K562 (cell line): Measurements from ENCODE around the gene POU2F3. TPM values are rescaled to one million over a fixed set of nuclear protein-coding genes. Genes with fewer than 3 reads are reported as not detected.

Source experiments
- ATAC-seq: fragments of 200-7000 bp; cut with Tn5 transposase; 3 replicates; pipeline ENCODE4 v1.9.1; 2020; ENCODE audit warnings: moderate library complexity
- BruUV-seq: library from RNA; stranded (reverse); fragments of 400-500 nt; replicated peaks from 2 replicates; lab custom pipeline; 2021; lab: Mats Ljungman, UMichigan
- CTCF ChIA-PET: fragments of 300-600 bp; formaldehyde crosslinking; extraction: SDS; loops from one replicate; lab custom pipeline; 2021; ENCODE audit warnings: low intra/inter-chr PET ratio; lab: Yijun Ruan, JAX
- POLR2A ChIA-PET: fragments of 300-600, 350-650 bp; sonication (Branson Sonifier 250); formaldehyde crosslinking; extraction: SDS; loops from one replicate; lab custom pipeline; 2021; ENCODE audit warnings: antibody characterized with exemption, inconsistent platforms; lab: Yijun Ruan, JAX
- DNase-seq, 4 experiments: peaks; one replicate each; pipeline versions ENCODE4 v3.0.0 to v3.0.0-alpha.2; 2011 to 2018; ENCODE audit warnings: low spot score in 3 of 4, mixed read lengths in 3 of 4; ENCODE audit errors: extremely low read depth in 1 of 4
- FAIRE-seq: peaks from 2 replicates; lab custom pipeline; 2011; peaks lifted over from hg19 to GRCh38; lab: Jason Lieb, UNC
- H2AFZ ChIP-seq: 2 replicates; pipeline ENCODE4 v1.6.0; 2011; ENCODE audit warnings: low read depth, low read length, control low read depth, inconsistent platforms
- H3K27ac ChIP-seq: fragments of 200-600 bp; 3 replicates; pipeline ENCODE4 v1.8.0; 2011; ENCODE audit warnings: low read depth, mild to moderate bottlenecking, control low read depth, inconsistent platforms, low read length, moderate library complexity, mixed read lengths; ENCODE audit errors: extremely low read depth
- H3K27me3 ChIP-seq, 2 experiments: fragments of 300-600 bp in 1 of 2; 2 replicates in 1 of 2; 3 replicates in 1 of 2; pipeline versions ENCODE4 v1.6.0 to v1.8.0; 2011; ENCODE audit warnings: inconsistent platforms in 2 of 2, low read length in 2 of 2, mild to moderate bottlenecking in 1 of 2, mixed read lengths in 1 of 2, moderate library complexity in 1 of 2; ENCODE audit not compliant: control insufficient read depth in 2 of 2, insufficient read depth in 2 of 2
- H3K36me3 ChIP-seq: fragments of 300-600 bp; 3 replicates; pipeline ENCODE4 v1.8.0; 2011; ENCODE audit warnings: mild to moderate bottlenecking, low read length, inconsistent platforms; ENCODE audit not compliant: control insufficient read depth, insufficient read depth
- H3K4me1 ChIP-seq, 2 experiments: fragments of 200-600 bp in 1 of 2; replicated peaks in 1 of 2; 2 replicates in 1 of 2; 3 replicates in 1 of 2; pipeline versions ENCODE4 v1.5.1 to v1.8.0; 2011; ENCODE audit warnings: inconsistent platforms in 2 of 2, low read length in 2 of 2, mild to moderate bottlenecking in 1 of 2, mixed read lengths in 1 of 2, moderate library complexity in 1 of 2; ENCODE audit not compliant: control insufficient read depth in 2 of 2, insufficient read depth in 2 of 2
- H3K4me2 ChIP-seq: 2 replicates; pipeline ENCODE4 v1.6.1; 2011; ENCODE audit warnings: low read length, control low read depth, inconsistent platforms, mixed read lengths; ENCODE audit not compliant: insufficient read depth
- H3K4me3 ChIP-seq: fragments of 200-600 bp; sonication (generic), shearing (Covaris generic); 2 replicates; pipeline ENCODE4 v1.5.1; 2016; ENCODE audit warnings: control low read depth, inconsistent platforms
- H3K79me2 ChIP-seq: fragments of 200-600 bp; 3 replicates; pipeline ENCODE4 v1.8.0; 2011; ENCODE audit warnings: low read length, inconsistent platforms; ENCODE audit not compliant: control insufficient read depth, insufficient read depth
- H3K9ac ChIP-seq, 2 experiments: 2 replicates each; pipeline versions ENCODE4 v1.6.0 to v1.6.1; 2011; ENCODE audit warnings: low read depth in 2 of 2, low read length in 2 of 2, control low read depth in 1 of 2, inconsistent platforms in 1 of 2, mild to moderate bottlenecking in 1 of 2, mixed read lengths in 1 of 2; ENCODE audit not compliant: insufficient read depth in 1 of 2
- H3K9me1 ChIP-seq: one replicate; pipeline ENCODE4 v1.6.0; 2011; ENCODE audit warnings: inconsistent platforms, mild to moderate bottlenecking, low read length, moderate library complexity; ENCODE audit not compliant: control insufficient read depth, insufficient read depth
- H3K9me3 ChIP-seq: replicated peaks from 2 replicates; pipeline ENCODE4 v1.5.1; 2011; ENCODE audit warnings: low read depth, low read length, inconsistent platforms; ENCODE audit not compliant: control insufficient read depth, insufficient read depth
- H4K20me1 ChIP-seq: replicated peaks from 2 replicates; pipeline ENCODE4 v1.6.1; 2011; ENCODE audit warnings: low read length, inconsistent platforms, mixed read lengths; ENCODE audit not compliant: control insufficient read depth, insufficient read depth
- C11orf30 ChIP-seq: fragments of 450-650 bp; IDR thresholded peaks from 2 replicates; pipeline ENCODE4 v1.6.1; 2016; ENCODE audit warnings: low read depth, mild to moderate bottlenecking
- DDX20 ChIP-seq: fragments of 450-650 bp; IDR thresholded peaks from 2 replicates; pipeline ENCODE4 v1.6.1; 2016; ENCODE audit warnings: missing genetic modification characterization, low read depth, mild to moderate bottlenecking, missing compliant biosample characterization, moderate library complexity
- MAZ ChIP-seq, 2 experiments: fragments of 450-650 bp in 1 of 2; sonication (generic) in 1 of 2; formaldehyde crosslinking; IDR thresholded peaks in 1 of 2; conservative IDR thresholded peaks in 1 of 2; 2 replicates each; pipeline versions ENCODE4 v1.4.0 to v1.5.0; 2020; ENCODE audit warnings: mild to moderate bottlenecking in 1 of 2, missing genetic modification reagents in 1 of 2
- NFATC3 ChIP-seq: fragments of 450-650 bp; IDR thresholded peaks from 2 replicates; pipeline ENCODE4 v1.6.1; 2017; ENCODE audit warnings: mild to moderate bottlenecking
- POLR3A ChIP-seq: IDR thresholded peaks from 2 replicates; pipeline ENCODE4 v1.6.1; 2011; ENCODE audit warnings: borderline replicate concordance, mild to moderate bottlenecking, moderate library complexity; ENCODE audit not compliant: insufficient read length, insufficient read depth; ENCODE audit errors: extremely low read depth
- PURB ChIP-seq: sonication (generic); formaldehyde crosslinking; IDR thresholded peaks from 2 replicates; pipeline ENCODE4 v1.9.0; 2021; ENCODE audit warnings: low read depth, mild to moderate bottlenecking, missing genetic modification reagents
- RBM39 ChIP-seq: fragments of 200-400 bp; formaldehyde crosslinking; optimal IDR thresholded peaks from 2 replicates; pipeline ENCODE3; 2018; ENCODE audit warnings: low read depth, low read length
- TAF9B ChIP-seq: fragments of 450-650 bp; IDR thresholded peaks from 2 replicates; pipeline ENCODE4 v1.6.1; 2018; ENCODE audit warnings: mild to moderate bottlenecking; ENCODE audit not compliant: partially characterized antibody
- TSC22D4 ChIP-seq: fragments of 450-650 bp; IDR thresholded peaks from 2 replicates; pipeline ENCODE4 v1.6.1; 2016; ENCODE audit warnings: missing genetic modification characterization, missing biosample characterization, control low read depth
- WHSC1 ChIP-seq: IDR thresholded peaks from one replicate; pipeline ENCODE4 v1.6.1; 2012; ENCODE audit warnings: low read length, control low read depth, inconsistent platforms
- ZBTB8A ChIP-seq: fragments of 450-650 bp; IDR thresholded peaks from 2 replicates; pipeline ENCODE4 v1.6.1; 2018; ENCODE audit warnings: mild to moderate bottlenecking, moderate library complexity; ENCODE audit not compliant: partially characterized antibody
- ZNF354B ChIP-seq: fragments of 250-450 bp; sonication (Bioruptor Pico); IDR thresholded peaks from 2 replicates; pipeline ENCODE4 v1.4.0; 2020
- WGBS: fragments of 100-300 bp; shearing (Covaris generic); methylation state at CpG from one replicate; pipeline ENCODE4 v1.1.6; 2016; ENCODE audit warnings: low coverage, mixed read lengths; ENCODE audit not compliant: insufficient coverage; ENCODE audit errors: missing lambda C conversion rate; 5-methylcytosine and 5-hydroxymethylcytosine counted together
- in situ Hi-C: fragments of 300-500 bp; cut with MboI; formaldehyde crosslinking; loops from 4 replicates; pipeline ENCODE4 v1.15.0; 2018; ENCODE audit warnings: inconsistent platforms, mixed read lengths
- intact Hi-C: fragments of 100-400 bp; cut with micrococcal nuclease; formaldehyde crosslinking; loops from 2 replicates; pipeline ENCODE4 v1.14.2; 2022
- polyA plus RNA-seq, 8 experiments: library from polyadenylated mRNA; depleted of rRNA in 4 of 8; stranded (reverse) in 5 of 8; unstranded in 3 of 8; fragments of >200 nt; fragmentation: Nextera tagmentation in 2 of 8; fragmentation: Illumina TruSeq in 1 of 8; extraction: Ambion mirVana in 2 of 8; extraction: Trizol in 1 of 8; gene quantifications; 2 replicates each; pipeline versions ENCODE4 v1.2.1 to v1.2.3, GENCODE V29; 2011 to 2014; ENCODE audit warnings: inconsistent platforms in 1 of 8, missing spikeins in 1 of 8
- total RNA-seq, 7 experiments: library from RNA; depleted of rRNA in 6 of 7; stranded (reverse); fragments of >200 nt in 6 of 7; fragmentation: Illumina TruSeq in 2 of 7; extraction: Trizol in 2 of 7; gene quantifications; 2 replicates each; pipeline versions ENCODE4 v1.2.1 to v1.2.3, GENCODE V29; 2011 to 2021; ENCODE audit warnings: low replicate concordance in 1 of 7
- TF ChIP-seq, protein P1 (sequence below), 2 experiments: fragments of 450-650 bp; IDR thresholded peaks; 2 replicates each; pipeline ENCODE4 v1.6.1; 2018; ENCODE audit warnings: mild to moderate bottlenecking in 2 of 2, low read depth in 1 of 2; ENCODE audit not compliant: partially characterized antibody in 2 of 2

Gene POU2F3
- total and polyA plus RNA-seq, 9 of the 15 experiments (the other 6 are each of a cell fraction or from before 2014, with no cell fraction given) = not detected

GRCh38 chr11:120285256-120285655, 45.3 kb downstream of the POU2F3 start:
- H3K9me1 ChIP-seq = no peaks in the 10 kb centered on the region
- peaks cover 6 to 17% of the 10 kb centered on the region in 2 experiments; a peak in 4 of 5 replicates for H3K4me1 ChIP-seq
- H3K79me2 ChIP-seq = no peaks in the 10 kb centered on the region
- no peak overlapping the region for H3K27ac ChIP-seq
- no peak overlapping the region for H3K9ac ChIP-seq
- WGBS = 34% methylated on average over 4 of the region's 4 CpGs
- ATAC-seq (no peak), DNase-seq (no peak), FAIRE-seq (no peak)
- in situ Hi-C loops (no loop called here), intact Hi-C loops (no loop called here)
- no peaks in the 10 kb centered on the region for H3K36me3 ChIP-seq
- H3K27me3 ChIP-seq = no peaks in the 10 kb centered on the region
- TF ChIP-seq ZNF354B (CRISPR knock-in tag) (no peak), ZBTB8A (no peak), TSC22D4 (tag) (no peak), NFATC3 (no peak), POLR3A (no peak)
- ChIA-PET POLR2A (no interaction called here), CTCF (no interaction called here)
- H3K4me2 ChIP-seq = no peak overlapping the region
- peak overlapping the region; percentile 40; the same call in 1 of the 2 replicates for H2AFZ ChIP-seq
- no TSS peak for BruUV-seq
- H4K20me1 ChIP-seq = 0 out of 2 replicates have a peak, but pooled peaks cover 4% of the 10 kb centered on the region
- H3K9me3 ChIP-seq = no peaks in the 10 kb centered on the region
- H3K4me3 ChIP-seq = no peak overlapping the region

- intact Hi-C loops = no loop called here
- ChIA-PET CTCF (no interaction called here), POLR2A (no interaction called here)
- no peak overlapping the region for H2AFZ ChIP-seq
- H3K4me3 ChIP-seq = no peak overlapping the region
- H3K9ac ChIP-seq = no peak overlapping the region
- FAIRE-seq (no peak), ATAC-seq (no peak), DNase-seq (no peak)
- no peaks in the 10 kb centered on the region for H3K36me3 ChIP-seq
- H3K4me1 ChIP-seq = no peaks in the 10 kb centered on the region
- H3K79me2 ChIP-seq = no peaks in the 10 kb centered on the region
- no peak overlapping the region for H3K4me2 ChIP-seq
- in situ Hi-C loops = no loop called here
- no peaks in the 10 kb centered on the region for H3K9me3 ChIP-seq
- no peaks in the 10 kb centered on the region for H3K9me1 ChIP-seq
- no TSS peak for BruUV-seq
- peaks cover 2 to 6% of the 10 kb centered on the region in 2 experiments; a peak in 3 of 5 replicates for H3K27me3 ChIP-seq
- WGBS = 11% methylated on average over 2 of the region's 2 CpGs
- no peak overlapping the region for H3K27ac ChIP-seq
- 0 out of 2 replicates have a peak, but pooled peaks cover 4% of the 10 kb centered on the region for H4K20me1 ChIP-seq
- no peak for TF ChIP-seq PURB (CRISPR knock-in tag)
- TF ChIP-seq POLR3A = no peak
- TF ChIP-seq, protein P1, sequence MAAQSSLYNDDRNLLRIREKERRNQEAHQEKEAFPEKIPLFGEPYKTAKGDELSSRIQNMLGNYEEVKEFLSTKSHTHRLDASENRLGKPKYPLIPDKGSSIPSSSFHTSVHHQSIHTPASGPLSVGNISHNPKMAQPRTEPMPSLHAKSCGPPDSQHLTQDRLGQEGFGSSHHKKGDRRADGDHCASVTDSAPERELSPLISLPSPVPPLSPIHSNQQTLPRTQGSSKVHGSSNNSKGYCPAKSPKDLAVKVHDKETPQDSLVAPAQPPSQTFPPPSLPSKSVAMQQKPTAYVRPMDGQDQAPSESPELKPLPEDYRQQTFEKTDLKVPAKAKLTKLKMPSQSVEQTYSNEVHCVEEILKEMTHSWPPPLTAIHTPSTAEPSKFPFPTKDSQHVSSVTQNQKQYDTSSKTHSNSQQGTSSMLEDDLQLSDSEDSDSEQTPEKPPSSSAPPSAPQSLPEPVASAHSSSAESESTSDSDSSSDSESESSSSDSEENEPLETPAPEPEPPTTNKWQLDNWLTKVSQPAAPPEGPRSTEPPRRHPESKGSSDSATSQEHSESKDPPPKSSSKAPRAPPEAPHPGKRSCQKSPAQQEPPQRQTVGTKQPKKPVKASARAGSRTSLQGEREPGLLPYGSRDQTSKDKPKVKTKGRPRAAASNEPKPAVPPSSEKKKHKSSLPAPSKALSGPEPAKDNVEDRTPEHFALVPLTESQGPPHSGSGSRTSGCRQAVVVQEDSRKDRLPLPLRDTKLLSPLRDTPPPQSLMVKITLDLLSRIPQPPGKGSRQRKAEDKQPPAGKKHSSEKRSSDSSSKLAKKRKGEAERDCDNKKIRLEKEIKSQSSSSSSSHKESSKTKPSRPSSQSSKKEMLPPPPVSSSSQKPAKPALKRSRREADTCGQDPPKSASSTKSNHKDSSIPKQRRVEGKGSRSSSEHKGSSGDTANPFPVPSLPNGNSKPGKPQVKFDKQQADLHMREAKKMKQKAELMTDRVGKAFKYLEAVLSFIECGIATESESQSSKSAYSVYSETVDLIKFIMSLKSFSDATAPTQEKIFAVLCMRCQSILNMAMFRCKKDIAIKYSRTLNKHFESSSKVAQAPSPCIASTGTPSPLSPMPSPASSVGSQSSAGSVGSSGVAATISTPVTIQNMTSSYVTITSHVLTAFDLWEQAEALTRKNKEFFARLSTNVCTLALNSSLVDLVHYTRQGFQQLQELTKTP (IDR thresholded peaks at IDR 0.05; ENCODE audit: low read depth in 1 of 2, partially characterized antibody in 2 of 2) = no peak
- TF ChIP-seq RBM39 = no peak
- no peak for TF ChIP-seq MAZ (CRISPR knock-in tag; conservative IDR thresholded peaks at IDR 0.05 in 1 of 2, IDR thresholded peaks at IDR 0.05 in 1 of 2)
- no peak for TF ChIP-seq DDX20
- no peak for TF ChIP-seq C11orf30
- no peak for TF ChIP-seq WHSC1
- TF ChIP-seq TAF9B = no peak
Measured at GRCh38 chr11:120288021-120288420, 48.1 kb downstream of the POU2F3 start.
